SK-N-SH (cell line): ENCODE data around the gene EIF3K. TPM values are rescaled to one million over a fixed set of nuclear protein-coding genes. Genes with fewer than 3 reads are reported as not detected.

Experiments
- CTCF ChIA-PET: fragments of 300-600, 350-600 bp; formaldehyde crosslinking; extraction: SDS; loops from one replicate; lab custom pipeline; 2021; lab: Yijun Ruan, JAX
- POLR2A ChIA-PET: fragments of 350-600 bp; sonication (Branson Sonifier 250); formaldehyde crosslinking; extraction: SDS; loops from one replicate; lab custom pipeline; 2020; ENCODE audit warnings: antibody characterized with exemption, inconsistent platforms; lab: Yijun Ruan, JAX
- DNase-seq: peaks from one replicate; pipeline ENCODE4 v3.0.0; 2012
- H2AFZ ChIP-seq: fragments of 200-600 bp; sonication (generic); 2 replicates; pipeline ENCODE4 v1.8.1; 2016; ENCODE audit warnings: antibody characterized with exemption, mild to moderate bottlenecking, low read depth
- H3F3A ChIP-seq: fragments of 200-600 bp; sonication (generic); replicated peaks from 2 replicates; pipeline ENCODE3; 2016; ENCODE audit warnings: antibody characterized with exemption, mild to moderate bottlenecking; ENCODE audit not compliant: insufficient read depth
- H3K27ac ChIP-seq, 2 experiments: fragments of 200-500 bp in 1 of 2; fragments of 200-600 bp in 1 of 2; sonication (Bioruptor generic) in 1 of 2; sonication (generic), shearing (Covaris generic) in 1 of 2; 2 replicates each; pipeline versions ENCODE4 v1.5.1 to v1.6.1; 2014 to 2016; ENCODE audit warnings: low read depth in 2 of 2, inconsistent platforms in 1 of 2, low read length in 1 of 2, mild to moderate bottlenecking in 1 of 2, mixed read lengths in 1 of 2
- H3K27me3 ChIP-seq: fragments of 200-600 bp; sonication (generic), shearing (Covaris generic); 2 replicates; pipeline ENCODE4 v1.6.1; 2016; ENCODE audit warnings: mixed run types; ENCODE audit not compliant: insufficient read depth
- H3K36me3 ChIP-seq, 2 experiments: fragments of 200-500 bp in 1 of 2; fragments of 200-600 bp in 1 of 2; sonication (Bioruptor generic) in 1 of 2; sonication (generic) in 1 of 2; replicated peaks in 1 of 2; 2 replicates each; pipeline versions ENCODE3 to v1.5.1; 2014 to 2016; ENCODE audit warnings: low read length in 1 of 2, mild to moderate bottlenecking in 1 of 2; ENCODE audit not compliant: insufficient read depth in 2 of 2, control insufficient read depth in 1 of 2
- H3K4me1 ChIP-seq, 2 experiments: fragments of 200-500 bp in 1 of 2; fragments of 200-600 bp in 1 of 2; sonication (Bioruptor generic) in 1 of 2; sonication (generic), shearing (Covaris generic) in 1 of 2; 2 replicates each; pipeline versions ENCODE4 v1.5.1 to v1.6.1; 2014 to 2016; ENCODE audit warnings: low read depth in 1 of 2, low read length in 1 of 2, mixed run types in 1 of 2; ENCODE audit not compliant: insufficient read depth in 2 of 2, control insufficient read depth in 1 of 2
- H3K4me2 ChIP-seq: fragments of 200-600 bp; sonication (generic), shearing (Covaris generic); 2 replicates; pipeline ENCODE4 v1.6.1; 2017; ENCODE audit warnings: mixed run types
- H3K4me3 ChIP-seq, 2 experiments: fragments of 200-500 bp in 1 of 2; fragments of 200-600 bp in 1 of 2; sonication (Bioruptor generic) in 1 of 2; sonication (generic), shearing (Covaris generic) in 1 of 2; 2 replicates each; pipeline versions ENCODE4 v1.5.1 to v1.8.1; 2014 to 2016; ENCODE audit warnings: low read depth in 2 of 2, inconsistent platforms in 1 of 2, low read length in 1 of 2, mild to moderate bottlenecking in 1 of 2, mixed read lengths in 1 of 2, moderate library complexity in 1 of 2
- H3K79me2 ChIP-seq: fragments of 200-600 bp; sonication (generic); 2 replicates; pipeline ENCODE4 v1.8.1; 2017; ENCODE audit warnings: mild to moderate bottlenecking; ENCODE audit not compliant: insufficient read depth
- H3K9ac ChIP-seq: fragments of 200-600 bp; sonication (generic); 2 replicates; pipeline ENCODE4 v1.6.1; 2017; ENCODE audit warnings: mixed run types
- H3K9me2 ChIP-seq: fragments of 200-600 bp; sonication (generic); 2 replicates; pipeline ENCODE4 v1.6.1; 2017; ENCODE audit warnings: mixed run types
- H3K9me3 ChIP-seq: fragments of 200-600 bp; sonication (generic); 2 replicates; pipeline ENCODE4 v1.6.1; 2017; ENCODE audit warnings: mixed run types, mild to moderate bottlenecking, moderate library complexity
- H4K20me1 ChIP-seq: fragments of 200-600 bp; sonication (generic); 2 replicates; pipeline ENCODE4 v1.6.1; 2017; ENCODE audit warnings: mild to moderate bottlenecking, mixed run types; ENCODE audit not compliant: insufficient read depth
- CHD2 ChIP-seq: fragments of 150-350 bp; IDR thresholded peaks from 2 replicates; pipeline ENCODE4 v1.6.1; 2018; ENCODE audit warnings: low read length; ENCODE audit not compliant: partially characterized antibody
- EP300 ChIP-seq, 2 experiments: IDR thresholded peaks; 2 replicates each; pipeline versions ENCODE4 v1.4.0 to v1.6.1; 2012; ENCODE audit warnings: borderline replicate concordance in 1 of 2, low read depth in 1 of 2, low read length in 1 of 2
- FOSL2 ChIP-seq: IDR thresholded peaks from 2 replicates; pipeline ENCODE4 v1.4.0; 2012; ENCODE audit warnings: low read depth, mild to moderate bottlenecking, moderate library complexity, borderline replicate concordance
- FOXJ3 ChIP-seq: sonication (generic); formaldehyde crosslinking; IDR thresholded peaks from 2 replicates; pipeline ENCODE4 v1.5.1; 2020; ENCODE audit warnings: mild to moderate bottlenecking, missing genetic modification reagents
- FOXM1 ChIP-seq: IDR thresholded peaks from 2 replicates; pipeline ENCODE4 v1.4.0; 2012; ENCODE audit warnings: low read depth, mild to moderate bottlenecking
- GABPA ChIP-seq: IDR thresholded peaks from 2 replicates; pipeline ENCODE4 v1.4.0; 2012; ENCODE audit warnings: low read depth, mild to moderate bottlenecking
- MXI1 ChIP-seq: IDR thresholded peaks from 2 replicates; pipeline ENCODE4 v1.6.1; 2012; ENCODE audit warnings: mild to moderate bottlenecking, low read depth, low read length, improper control_type of control experiment
- NFIC ChIP-seq: IDR thresholded peaks from 2 replicates; pipeline ENCODE4 v1.4.0; 2012; ENCODE audit warnings: borderline replicate concordance
- POLR2AphosphoS5 ChIP-seq: IDR thresholded peaks from 2 replicates; pipeline ENCODE4 v1.6.1; 2012; ENCODE audit warnings: low read depth, low read length
- RXRA ChIP-seq: IDR thresholded peaks from 2 replicates; pipeline ENCODE4 v1.4.0; 2012; ENCODE audit warnings: low read depth, mild to moderate bottlenecking, borderline replicate concordance
- SIN3A ChIP-seq: IDR thresholded peaks from 2 replicates; pipeline ENCODE4 v1.6.1; 2012; ENCODE audit warnings: low read depth, mild to moderate bottlenecking, low read length, moderate library complexity, borderline replicate concordance
- SMC3 ChIP-seq: IDR thresholded peaks from 2 replicates; pipeline ENCODE4 v1.6.1; 2012; ENCODE audit warnings: low read depth, low read length, improper control_type of control experiment
- TAF1 ChIP-seq: IDR thresholded peaks from 2 replicates; pipeline ENCODE4 v1.6.1; 2012; ENCODE audit warnings: low read depth, mild to moderate bottlenecking, low read length, moderate library complexity, borderline replicate concordance
- TCF12 ChIP-seq: IDR thresholded peaks from 2 replicates; pipeline ENCODE4 v1.4.0; 2012
- YY1 ChIP-seq: IDR thresholded peaks from 2 replicates; pipeline ENCODE4 v1.4.0; 2012; ENCODE audit warnings: low read depth, mild to moderate bottlenecking
- WGBS: methylation state at CpG from one replicate; pipeline ENCODE4 v1.1.6; 2017; ENCODE audit warnings: low lambda C conversion rate; 5-methylcytosine and 5-hydroxymethylcytosine counted together
- polyA plus RNA-seq, 3 experiments: library from polyadenylated mRNA; depleted of rRNA; stranded (reverse); fragments of >200 nt; gene quantifications; 2 replicates each; pipeline ENCODE4 v1.2.3, GENCODE V29; 2012
- TF ChIP-seq, protein P1 (sequence below): IDR thresholded peaks from 2 replicates; pipeline ENCODE4 v1.4.0; 2012; ENCODE audit warnings: low read depth, borderline replicate concordance
- TF ChIP-seq, protein P2 (sequence below): fragments of 150-350 bp; IDR thresholded peaks from 2 replicates; pipeline ENCODE4 v1.6.1; 2017; ENCODE audit warnings: antibody characterized with exemption, low read length, low read depth, borderline replicate concordance
- TF ChIP-seq, protein P3 (sequence below): fragments of 200-600 bp; sonication (generic); IDR thresholded peaks from 2 replicates; pipeline ENCODE4 v1.6.1; 2017; ENCODE audit warnings: antibody characterized with exemption, mild to moderate bottlenecking, moderate library complexity
- TF ChIP-seq, protein P4 (sequence below): IDR thresholded peaks from 2 replicates; pipeline ENCODE4 v1.4.0; 2012; ENCODE audit warnings: low read depth
- TF ChIP-seq, protein P5 (sequence below): IDR thresholded peaks from 2 replicates; pipeline ENCODE4 v1.4.0; 2012; ENCODE audit warnings: low read depth, borderline replicate concordance

EIF3K gene
- polyA plus RNA-seq, 1 of the 3 experiments (the other 2 are of a cell fraction): 484 TPM

DNA sequence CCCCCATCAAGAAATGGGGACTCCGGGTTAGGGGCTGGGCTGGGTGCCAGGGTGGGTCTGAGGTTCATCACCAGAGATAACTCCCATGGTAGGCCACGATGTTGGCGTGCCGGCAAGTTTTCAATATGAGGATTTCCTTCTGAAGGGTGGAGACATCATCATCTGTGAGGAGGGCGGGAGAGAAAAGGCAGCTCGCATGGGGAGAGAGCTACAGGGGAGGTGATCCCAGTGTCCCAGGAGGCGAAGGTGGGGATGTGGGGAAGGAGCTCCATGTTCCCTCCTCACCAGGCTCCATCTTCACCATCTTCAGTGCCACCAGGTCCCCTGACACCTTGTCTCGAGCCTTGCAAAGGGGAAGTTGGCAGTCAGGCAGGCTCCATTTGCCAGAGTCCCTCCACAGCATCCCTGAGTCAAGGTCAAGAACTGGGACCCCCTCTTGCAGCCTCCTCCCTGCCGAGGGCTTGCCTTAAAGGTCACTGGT is 1.7 kb upstream of the EIF3K start:
- ChIA-PET POLR2A (no interaction called here), CTCF (interaction anchor here (1.3 to 2.5 kb wide), 3 partner anchors 73 to 313 kb away, joined by 3 to 9 read pairs (median 9); partner anchors contain the start of genes FAM98C, MRPS12 and SARS2)
- Histone ChIP-seq H3K4me1 (peaks cover 0 to 18% of the 10 kb centered on the region in 2 experiments; a peak in 1 of 4 replicates), H3F3A (no peaks in the 10 kb centered on the region), H4K20me1 (no peaks in the 10 kb centered on the region), H3K36me3 (peaks cover 13 to 17% of the 10 kb centered on the region in 2 experiments), H3K9me3 (no peaks in the 10 kb centered on the region), H3K9ac (no peak overlapping the region), H3K27me3 (no peaks in the 10 kb centered on the region), H2AFZ (no peak overlapping the region), H3K9me2 (no peaks in the 10 kb centered on the region), H3K27ac (no peak overlapping the region), H3K4me2 (no peak overlapping the region), H3K4me3 (no peak overlapping the region), H3K79me2 (peaks cover 31% of the 10 kb centered on the region)
- no peak for DNase-seq
- TF ChIP-seq FOXJ3 (CRISPR knock-in tag): no peak
- TF ChIP-seq FOSL2: no peak
- TF ChIP-seq NFIC: no peak
- TF ChIP-seq SMC3: no peak
- TF ChIP-seq, protein P1, sequence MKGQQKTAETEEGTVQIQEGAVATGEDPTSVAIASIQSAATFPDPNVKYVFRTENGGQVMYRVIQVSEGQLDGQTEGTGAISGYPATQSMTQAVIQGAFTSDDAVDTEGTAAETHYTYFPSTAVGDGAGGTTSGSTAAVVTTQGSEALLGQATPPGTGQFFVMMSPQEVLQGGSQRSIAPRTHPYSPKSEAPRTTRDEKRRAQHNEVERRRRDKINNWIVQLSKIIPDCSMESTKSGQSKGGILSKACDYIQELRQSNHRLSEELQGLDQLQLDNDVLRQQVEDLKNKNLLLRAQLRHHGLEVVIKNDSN: no peak
- TF ChIP-seq, protein P2, sequence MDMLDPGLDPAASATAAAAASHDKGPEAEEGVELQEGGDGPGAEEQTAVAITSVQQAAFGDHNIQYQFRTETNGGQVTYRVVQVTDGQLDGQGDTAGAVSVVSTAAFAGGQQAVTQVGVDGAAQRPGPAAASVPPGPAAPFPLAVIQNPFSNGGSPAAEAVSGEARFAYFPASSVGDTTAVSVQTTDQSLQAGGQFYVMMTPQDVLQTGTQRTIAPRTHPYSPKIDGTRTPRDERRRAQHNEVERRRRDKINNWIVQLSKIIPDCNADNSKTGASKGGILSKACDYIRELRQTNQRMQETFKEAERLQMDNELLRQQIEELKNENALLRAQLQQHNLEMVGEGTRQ: no peak
- TF ChIP-seq, protein P3, sequence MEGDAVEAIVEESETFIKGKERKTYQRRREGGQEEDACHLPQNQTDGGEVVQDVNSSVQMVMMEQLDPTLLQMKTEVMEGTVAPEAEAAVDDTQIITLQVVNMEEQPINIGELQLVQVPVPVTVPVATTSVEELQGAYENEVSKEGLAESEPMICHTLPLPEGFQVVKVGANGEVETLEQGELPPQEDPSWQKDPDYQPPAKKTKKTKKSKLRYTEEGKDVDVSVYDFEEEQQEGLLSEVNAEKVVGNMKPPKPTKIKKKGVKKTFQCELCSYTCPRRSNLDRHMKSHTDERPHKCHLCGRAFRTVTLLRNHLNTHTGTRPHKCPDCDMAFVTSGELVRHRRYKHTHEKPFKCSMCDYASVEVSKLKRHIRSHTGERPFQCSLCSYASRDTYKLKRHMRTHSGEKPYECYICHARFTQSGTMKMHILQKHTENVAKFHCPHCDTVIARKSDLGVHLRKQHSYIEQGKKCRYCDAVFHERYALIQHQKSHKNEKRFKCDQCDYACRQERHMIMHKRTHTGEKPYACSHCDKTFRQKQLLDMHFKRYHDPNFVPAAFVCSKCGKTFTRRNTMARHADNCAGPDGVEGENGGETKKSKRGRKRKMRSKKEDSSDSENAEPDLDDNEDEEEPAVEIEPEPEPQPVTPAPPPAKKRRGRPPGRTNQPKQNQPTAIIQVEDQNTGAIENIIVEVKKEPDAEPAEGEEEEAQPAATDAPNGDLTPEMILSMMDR: no peak
- no peak for TF ChIP-seq SIN3A
- no peak for TF ChIP-seq CHD2
- no peak for TF ChIP-seq GABPA
- no peak for TF ChIP-seq POLR2AphosphoS5
- TF ChIP-seq FOXM1: no peak
- TF ChIP-seq EP300 (IDR thresholded peaks at IDR 0.05; ENCODE audit: borderline replicate concordance in 1 of 2, low read depth in 1 of 2, low read length in 1 of 2): no peak
- TF ChIP-seq, protein P4, sequence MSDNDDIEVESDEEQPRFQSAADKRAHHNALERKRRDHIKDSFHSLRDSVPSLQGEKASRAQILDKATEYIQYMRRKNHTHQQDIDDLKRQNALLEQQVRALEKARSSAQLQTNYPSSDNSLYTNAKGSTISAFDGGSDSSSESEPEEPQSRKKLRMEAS: no peak
- no peak for TF ChIP-seq TAF1
- no peak for TF ChIP-seq RXRA
- no peak for TF ChIP-seq TCF12
- TF ChIP-seq MXI1: no peak
- TF ChIP-seq YY1: no peak
- TF ChIP-seq, protein P5, sequence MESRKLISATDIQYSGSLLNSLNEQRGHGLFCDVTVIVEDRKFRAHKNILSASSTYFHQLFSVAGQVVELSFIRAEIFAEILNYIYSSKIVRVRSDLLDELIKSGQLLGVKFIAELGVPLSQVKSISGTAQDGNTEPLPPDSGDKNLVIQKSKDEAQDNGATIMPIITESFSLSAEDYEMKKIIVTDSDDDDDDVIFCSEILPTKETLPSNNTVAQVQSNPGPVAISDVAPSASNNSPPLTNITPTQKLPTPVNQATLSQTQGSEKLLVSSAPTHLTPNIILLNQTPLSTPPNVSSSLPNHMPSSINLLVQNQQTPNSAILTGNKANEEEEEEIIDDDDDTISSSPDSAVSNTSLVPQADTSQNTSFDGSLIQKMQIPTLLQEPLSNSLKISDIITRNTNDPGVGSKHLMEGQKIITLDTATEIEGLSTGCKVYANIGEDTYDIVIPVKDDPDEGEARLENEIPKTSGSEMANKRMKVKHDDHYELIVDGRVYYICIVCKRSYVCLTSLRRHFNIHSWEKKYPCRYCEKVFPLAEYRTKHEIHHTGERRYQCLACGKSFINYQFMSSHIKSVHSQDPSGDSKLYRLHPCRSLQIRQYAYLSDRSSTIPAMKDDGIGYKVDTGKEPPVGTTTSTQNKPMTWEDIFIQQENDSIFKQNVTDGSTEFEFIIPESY: no peak
- WGBS: 91% methylated on average over 8 of the region's 9 CpGs
